Neural cell (in vitro differentiated cells): ENCODE results near the gene GDE1.

Source experiments
- CTCF ChIP-seq: fragments of 450-650 bp; IDR thresholded peaks from 2 replicates; pipeline ENCODE4 v1.5.1; 2014; ENCODE audit warnings: antibody characterized with exemption, mild to moderate bottlenecking, moderate library complexity; ENCODE audit not compliant: poor library complexity, severe bottlenecking
- EP300 ChIP-seq: fragments of 450-650 bp; conservative IDR thresholded peaks from 2 replicates; pipeline ENCODE4 v1.6.1; 2014; ENCODE audit warnings: antibody characterized with exemption, mild to moderate bottlenecking, moderate library complexity; ENCODE audit not compliant: poor library complexity, severe bottlenecking
- EZH2 ChIP-seq: fragments of 200-600, 300-800 bp; shearing (Covaris generic), sonication (generic); IDR thresholded peaks from 2 replicates; pipeline ENCODE4 v1.6.1; 2014; ENCODE audit warnings: antibody characterized with exemption, low read length, borderline replicate concordance, mild to moderate bottlenecking; ENCODE audit not compliant: insufficient read depth, poor library complexity, severe bottlenecking
- MXI1 ChIP-seq: fragments of 450-650 bp; conservative IDR thresholded peaks from 2 replicates; pipeline ENCODE4 v1.6.1; 2014; ENCODE audit warnings: antibody characterized with exemption, mild to moderate bottlenecking; ENCODE audit not compliant: poor library complexity, severe bottlenecking
- POLR2AphosphoS5 ChIP-seq: IDR thresholded peaks from 2 replicates; pipeline ENCODE4 v1.6.1; 2012
- SMC3 ChIP-seq: fragments of 450-650 bp; conservative IDR thresholded peaks from 2 replicates; pipeline ENCODE4 v1.6.1; 2014; ENCODE audit warnings: antibody characterized with exemption, mild to moderate bottlenecking, moderate library complexity; ENCODE audit not compliant: poor library complexity
- TAF1 ChIP-seq: IDR thresholded peaks from 2 replicates; pipeline ENCODE4 v1.6.1; 2012; ENCODE audit warnings: low read depth
- TF ChIP-seq, protein P1 (sequence below): IDR thresholded peaks from 2 replicates; pipeline ENCODE4 v1.6.1; 2012; ENCODE audit warnings: borderline replicate concordance

GRCh38 chr16:19520861-19521331 lies 1.0 kb downstream of the GDE1 start:
- no peak for TF ChIP-seq EZH2
- TF ChIP-seq CTCF: no peak
- TF ChIP-seq, protein P1, sequence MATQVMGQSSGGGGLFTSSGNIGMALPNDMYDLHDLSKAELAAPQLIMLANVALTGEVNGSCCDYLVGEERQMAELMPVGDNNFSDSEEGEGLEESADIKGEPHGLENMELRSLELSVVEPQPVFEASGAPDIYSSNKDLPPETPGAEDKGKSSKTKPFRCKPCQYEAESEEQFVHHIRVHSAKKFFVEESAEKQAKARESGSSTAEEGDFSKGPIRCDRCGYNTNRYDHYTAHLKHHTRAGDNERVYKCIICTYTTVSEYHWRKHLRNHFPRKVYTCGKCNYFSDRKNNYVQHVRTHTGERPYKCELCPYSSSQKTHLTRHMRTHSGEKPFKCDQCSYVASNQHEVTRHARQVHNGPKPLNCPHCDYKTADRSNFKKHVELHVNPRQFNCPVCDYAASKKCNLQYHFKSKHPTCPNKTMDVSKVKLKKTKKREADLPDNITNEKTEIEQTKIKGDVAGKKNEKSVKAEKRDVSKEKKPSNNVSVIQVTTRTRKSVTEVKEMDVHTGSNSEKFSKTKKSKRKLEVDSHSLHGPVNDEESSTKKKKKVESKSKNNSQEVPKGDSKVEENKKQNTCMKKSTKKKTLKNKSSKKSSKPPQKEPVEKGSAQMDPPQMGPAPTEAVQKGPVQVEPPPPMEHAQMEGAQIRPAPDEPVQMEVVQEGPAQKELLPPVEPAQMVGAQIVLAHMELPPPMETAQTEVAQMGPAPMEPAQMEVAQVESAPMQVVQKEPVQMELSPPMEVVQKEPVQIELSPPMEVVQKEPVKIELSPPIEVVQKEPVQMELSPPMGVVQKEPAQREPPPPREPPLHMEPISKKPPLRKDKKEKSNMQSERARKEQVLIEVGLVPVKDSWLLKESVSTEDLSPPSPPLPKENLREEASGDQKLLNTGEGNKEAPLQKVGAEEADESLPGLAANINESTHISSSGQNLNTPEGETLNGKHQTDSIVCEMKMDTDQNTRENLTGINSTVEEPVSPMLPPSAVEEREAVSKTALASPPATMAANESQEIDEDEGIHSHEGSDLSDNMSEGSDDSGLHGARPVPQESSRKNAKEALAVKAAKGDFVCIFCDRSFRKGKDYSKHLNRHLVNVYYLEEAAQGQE: no peak
- TF ChIP-seq EP300: no peak
- no peak for TF ChIP-seq TAF1
- TF ChIP-seq MXI1: no peak
- no peak for TF ChIP-seq POLR2AphosphoS5
- TF ChIP-seq SMC3: no peak
